ENCODE results near the gene AVP.

- TF ChIP-seq CTCF (IDR thresholded peaks at IDR 0.05), result no peak
- no peak for TF ChIP-seq REST (IDR thresholded peaks at IDR 0.05; ENCODE audit: insufficient read depth in 1 of 2, low read depth in 2 of 2, low read length in 1 of 2)
These were observed 11.8 kb downstream of the AVP start for GRCh38 chr20:3072530-3073250.
